IPS DF 6.9 (cell line): ENCODE measurements around the gene PRX.

ENCODE experiments used
- DNase-seq: peaks from one replicate; pipeline ENCODE4 v3.0.0-alpha.2; 2013; ENCODE audit warnings: low read depth, low spot score
- H3K27ac ChIP-seq: one replicate; pipeline ENCODE4 v1.5.1; 2013; ENCODE audit warnings: low read length, control low read depth
- H3K27me3 ChIP-seq: 2 replicates; pipeline ENCODE4 v1.6.1; 2013; ENCODE audit warnings: mild to moderate bottlenecking, low read length; ENCODE audit not compliant: control insufficient read depth, insufficient read depth
- H3K36me3 ChIP-seq: 2 replicates; pipeline ENCODE4 v1.6.1; 2013; ENCODE audit warnings: low read length; ENCODE audit not compliant: control insufficient read depth, insufficient read depth
- H3K4me1 ChIP-seq: 2 replicates; pipeline ENCODE4 v1.6.1; 2013; ENCODE audit warnings: low read length; ENCODE audit not compliant: control insufficient read depth, insufficient read depth
- H3K4me3 ChIP-seq: 2 replicates; pipeline ENCODE4 v1.5.1; 2013; ENCODE audit warnings: mild to moderate bottlenecking, low read length
- H3K9me3 ChIP-seq: 2 replicates; pipeline ENCODE4 v1.6.1; 2013; ENCODE audit warnings: low read length, inconsistent platforms; ENCODE audit not compliant: control insufficient read depth, insufficient read depth
- WGBS: extraction: QIAGEN DNeasy Blood & Tissue Kit; methylation state at CpG from one replicate; pipeline ENCODE4 v1.1.7; 2013; ENCODE audit warnings: mixed read lengths, missing lambda C conversion rate; ENCODE audit not compliant: insufficient read length, insufficient coverage; 5-methylcytosine and 5-hydroxymethylcytosine counted together

The PRX gene

DNA sequence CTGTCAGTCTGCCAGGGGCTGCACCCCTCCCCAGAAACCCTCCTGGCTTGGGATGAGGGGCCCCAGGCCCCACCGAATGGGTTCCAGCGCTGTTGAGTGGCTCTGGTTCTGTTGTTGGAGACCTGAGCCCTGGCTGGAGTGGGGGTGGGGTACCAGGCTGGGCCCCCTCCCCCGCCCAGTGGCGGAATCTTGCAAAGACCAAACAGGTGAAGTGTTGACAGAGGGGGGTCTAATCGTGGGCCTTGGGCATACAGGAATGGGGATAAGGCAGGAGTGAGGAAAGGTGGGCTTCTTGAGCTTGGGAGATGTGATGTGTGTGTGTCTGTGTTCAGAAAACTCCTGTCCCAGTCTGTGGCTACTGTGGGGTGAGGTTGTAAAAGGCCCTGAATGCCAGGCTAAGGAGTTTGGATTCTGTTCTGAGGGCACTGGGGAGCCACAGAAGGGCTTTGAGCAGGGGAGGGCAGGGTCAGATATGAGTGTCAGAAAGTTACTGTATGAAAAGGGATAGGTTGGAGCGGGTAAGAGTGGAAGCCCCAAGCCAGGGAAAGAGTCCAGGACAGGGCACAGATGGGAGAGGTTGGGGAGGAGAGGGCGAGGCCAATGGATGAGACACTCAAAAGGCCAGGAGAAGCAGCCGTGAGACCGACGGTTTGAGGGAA lies 23.0 kb downstream of the PRX start, which contains the start of gene HIPK4:
TSS of gene HIPK4 (minus strand) at position 98 of the 659 bp plus-strand sequence. CDS start 279 bp downstream, outside the sequence.
- Histone ChIP-seq H3K36me3 (no peaks in the 10 kb centered on the region), H3K4me3 (no peak within 1 kb of the TSS), H3K4me1 (no peaks in the 10 kb centered on the region), H3K27me3 (no peaks in the 10 kb centered on the region), H3K9me3 (no peaks in the 10 kb centered on the region), H3K27ac (no peak within 1 kb of the TSS)
- no CpG with 5 or more reads among the region's 10 CpGs for WGBS
- no peak for DNase-seq

DNA sequence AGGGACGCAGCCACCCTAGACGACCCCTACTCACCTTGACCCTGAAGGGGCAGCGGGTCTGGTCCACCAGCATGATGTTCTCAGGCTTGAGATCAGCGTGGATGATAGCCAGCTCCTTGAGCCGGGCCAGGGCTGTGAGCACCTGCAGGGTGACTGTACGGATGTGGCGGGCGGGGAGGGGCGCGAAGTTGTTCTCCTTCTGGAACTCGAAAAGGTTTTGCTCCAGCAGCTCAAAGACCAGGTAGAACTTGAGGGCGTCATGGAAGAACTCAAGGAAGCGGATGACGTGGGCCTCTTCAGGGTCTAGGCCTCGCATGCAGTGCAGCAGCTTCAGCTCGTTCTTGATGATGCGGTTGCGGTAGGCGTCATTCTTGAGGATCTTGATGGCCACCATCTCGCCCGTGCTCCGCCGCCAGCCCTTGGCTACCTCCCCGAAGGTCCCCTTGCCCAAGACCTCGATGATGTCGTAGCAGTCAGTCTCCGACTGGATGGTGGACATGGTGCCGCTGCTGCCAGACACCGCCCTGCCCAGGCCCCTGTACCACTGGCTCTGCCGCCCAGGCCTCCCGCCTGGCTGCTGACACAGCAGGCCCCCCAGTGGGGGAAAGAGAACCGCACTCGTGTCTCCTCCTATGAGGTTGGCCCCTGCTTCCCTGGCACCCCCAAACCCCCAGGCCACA lies 23.6 kb downstream of the PRX start:
- Histone ChIP-seq H3K27ac (no peak overlapping the region), H3K27me3 (no peaks in the 10 kb centered on the region), H3K9me3 (no peaks in the 10 kb centered on the region), H3K36me3 (no peaks in the 10 kb centered on the region), H3K4me1 (no peaks in the 10 kb centered on the region), H3K4me3 (no peak overlapping the region)
- DNase-seq, result no peak
- WGBS, result no CpG with 5 or more reads among the region's 33 CpGs

DNA sequence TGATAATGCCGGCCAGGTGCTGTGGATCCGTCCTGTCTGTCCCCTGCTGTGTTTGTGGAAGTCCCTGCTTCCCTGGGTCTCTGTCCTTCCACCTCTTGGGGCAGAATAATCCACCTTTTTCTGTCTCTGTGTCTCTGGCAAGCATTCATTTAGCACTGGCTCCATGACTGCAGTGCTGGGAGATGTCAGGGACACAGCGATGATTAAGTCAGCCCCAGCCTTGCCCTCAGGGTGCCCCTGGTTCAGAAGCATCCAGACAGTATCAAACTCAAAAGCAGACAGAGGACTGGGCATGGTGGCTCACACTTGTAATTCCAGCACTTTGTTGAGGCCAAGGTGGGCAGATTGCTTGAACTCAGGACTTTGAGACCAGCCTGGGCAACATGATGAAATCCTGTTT lies 24.7 kb downstream of the PRX start:
- Histone ChIP-seq H3K4me3 (no peak overlapping the region), H3K9me3 (no peaks in the 10 kb centered on the region), H3K27me3 (no peaks in the 10 kb centered on the region), H3K36me3 (no peaks in the 10 kb centered on the region), H3K27ac (no peak overlapping the region), H3K4me1 (no peaks in the 10 kb centered on the region; the same call in 1 of the 2 replicates)
- WGBS, result no CpG with 5 or more reads among the region's 3 CpGs
- DNase-seq, result no peak

- H3K4me3 ChIP-seq, result no peak overlapping the region
- no CpG with 5 or more reads among the region's 10 CpGs for WGBS
- DNase-seq, result no peak
- no peak overlapping the region for H3K27ac ChIP-seq
- H3K27me3 ChIP-seq, result no peaks in the 10 kb centered on the region
- H3K4me1 ChIP-seq, result no peaks in the 10 kb centered on the region; the same call in 1 of the 2 replicates
- H3K36me3 ChIP-seq, result no peaks in the 10 kb centered on the region
- no peaks in the 10 kb centered on the region for H3K9me3 ChIP-seq
Measured at GRCh38 chr19:40387155-40387554, 26.0 kb downstream of the PRX start.

GRCh38 chr19:40383668-40384248 lies 29.4 kb downstream of the PRX start:
- Histone ChIP-seq H3K4me3 (no peak overlapping the region), H3K27me3 (no peaks in the 10 kb centered on the region), H3K9me3 (no peaks in the 10 kb centered on the region), H3K36me3 (peaks cover 3% of the 10 kb centered on the region; the same call in 1 of the 2 replicates), H3K27ac (no peak overlapping the region), H3K4me1 (no peaks in the 10 kb centered on the region; the same call in 1 of the 2 replicates)
- no CpG with 5 or more reads among the region's 28 CpGs for WGBS
- DNase-seq, result no peak

DNA sequence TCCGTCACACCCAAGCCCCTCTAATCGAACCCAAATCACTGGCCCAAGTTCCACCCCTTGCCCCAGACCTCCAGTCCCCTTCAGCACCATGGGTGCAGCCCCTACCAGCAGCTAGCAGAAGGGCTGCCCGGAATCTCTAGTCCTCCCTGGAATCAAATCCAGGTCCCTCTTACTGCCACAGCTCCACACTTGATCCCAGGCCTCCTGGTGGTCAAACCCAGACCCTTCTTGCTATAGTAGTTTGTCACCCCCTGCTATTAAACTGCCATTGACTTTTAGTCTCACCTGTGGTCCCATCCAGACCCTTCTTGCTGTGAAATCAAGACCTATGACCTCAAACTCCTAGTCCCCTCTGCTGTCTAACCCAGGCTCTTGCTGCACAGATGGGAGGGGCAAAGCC lies 31.9 kb downstream of the PRX start:
- no peaks in the 10 kb centered on the region; the same call in 1 of the 2 replicates for H3K4me1 ChIP-seq
- DNase-seq, result no peak
- no CpG with 5 or more reads among the region's 3 CpGs for WGBS
- no peak overlapping the region for H3K27ac ChIP-seq
- H3K36me3 ChIP-seq, result peaks cover 9% of the 10 kb centered on the region; the same call in 1 of the 2 replicates
- no peaks in the 10 kb centered on the region for H3K9me3 ChIP-seq
- H3K4me3 ChIP-seq, result no peak overlapping the region
- no peaks in the 10 kb centered on the region for H3K27me3 ChIP-seq

DNA sequence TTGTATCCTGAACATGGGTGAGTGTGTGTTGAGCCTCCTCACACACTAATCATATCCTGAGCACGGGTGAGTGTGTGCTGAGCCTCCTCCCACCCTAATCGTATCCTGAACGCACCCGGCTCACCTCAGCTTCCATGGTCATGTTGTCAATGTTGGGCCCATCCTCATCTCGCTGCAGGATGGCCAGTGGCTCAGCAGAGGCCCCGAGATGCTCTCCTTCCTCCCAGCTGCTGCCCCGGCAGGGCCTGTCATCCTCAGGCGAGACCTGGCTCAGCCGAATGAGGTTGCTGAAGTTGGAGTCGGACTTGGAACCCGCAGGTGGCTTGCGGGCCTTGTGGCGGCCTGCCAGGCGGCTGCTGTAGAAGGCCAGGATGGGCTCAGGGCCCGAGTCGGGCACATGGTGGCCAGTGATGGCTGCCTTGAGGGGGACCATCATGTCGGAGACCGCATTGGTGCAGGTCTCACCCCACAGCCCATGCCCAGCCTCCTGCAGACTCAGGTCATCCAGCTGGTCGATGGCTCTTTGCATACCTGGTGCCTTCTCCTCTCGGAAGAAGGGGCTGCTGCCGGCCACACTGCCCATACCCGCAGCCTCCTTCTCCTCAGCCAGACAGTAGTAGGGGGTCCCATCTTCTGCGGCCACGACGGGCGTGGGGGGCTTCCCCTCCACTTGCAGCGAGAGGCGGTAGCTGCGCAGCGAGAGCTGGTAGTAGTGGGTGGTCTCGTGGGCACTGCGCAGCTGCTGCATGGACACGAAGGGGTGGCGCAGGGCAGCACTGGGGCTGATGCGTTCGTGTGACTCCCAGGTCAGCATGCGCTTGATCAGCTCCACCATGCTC lies 32.8 kb downstream of the PRX start:
- H3K27ac ChIP-seq, result no peak overlapping the region
- no peaks in the 10 kb centered on the region; the same call in 1 of the 2 replicates for H3K4me1 ChIP-seq
- DNase-seq, result no peak
- no peaks in the 10 kb centered on the region for H3K27me3 ChIP-seq
- H3K9me3 ChIP-seq, result no peaks in the 10 kb centered on the region
- peaks cover 9% of the 10 kb centered on the region; the same call in 1 of the 2 replicates for H3K36me3 ChIP-seq
- no peak overlapping the region for H3K4me3 ChIP-seq
- WGBS, result no CpG with 5 or more reads among the region's 37 CpGs

DNA sequence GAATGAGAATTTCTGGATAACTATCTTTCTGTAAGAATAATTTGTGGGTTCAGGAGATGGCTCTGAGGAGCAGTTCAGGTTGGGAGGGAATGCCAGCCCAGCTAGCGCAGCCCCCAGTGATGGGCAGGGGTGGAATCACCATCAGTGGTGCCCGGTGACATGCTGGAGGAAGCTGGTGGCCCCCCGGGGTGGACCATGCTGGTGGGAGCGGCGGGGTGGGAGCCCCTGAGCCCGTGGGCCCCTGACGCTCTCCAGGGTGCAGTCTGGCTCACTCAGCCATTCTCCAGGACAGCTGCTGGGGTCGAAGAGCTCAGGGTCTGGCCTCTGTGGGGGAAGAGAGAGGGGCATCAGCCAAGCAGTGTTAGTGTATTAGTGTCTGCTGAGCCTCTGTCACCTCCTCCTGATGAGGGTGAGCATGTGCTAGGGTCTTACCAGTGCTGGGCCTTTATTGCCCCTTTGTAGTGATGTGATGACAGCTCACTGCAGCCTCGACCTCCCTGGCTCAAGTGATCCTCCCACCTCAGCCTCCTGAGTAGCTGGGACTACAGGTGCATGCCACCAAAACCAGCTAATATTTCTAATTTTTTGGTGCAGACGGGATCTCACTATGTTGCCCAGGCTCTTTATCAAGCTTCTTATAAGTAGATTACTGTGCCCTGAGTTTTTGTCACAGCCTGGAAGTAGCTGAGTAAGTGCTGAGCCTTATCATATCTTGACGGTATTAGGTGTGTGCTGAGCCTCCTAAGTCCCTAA lies 33.6 kb downstream of the PRX start:
- no peaks in the 10 kb centered on the region for H3K9me3 ChIP-seq
- no peak overlapping the region for H3K27ac ChIP-seq
- H3K4me1 ChIP-seq, result no peaks in the 10 kb centered on the region; the same call in 1 of the 2 replicates
- no CpG with 5 or more reads among the region's 11 CpGs for WGBS
- no peak for DNase-seq
- peaks cover 9% of the 10 kb centered on the region; the same call in 1 of the 2 replicates for H3K36me3 ChIP-seq
- H3K27me3 ChIP-seq, result no peaks in the 10 kb centered on the region
- no peak overlapping the region for H3K4me3 ChIP-seq

DNA sequence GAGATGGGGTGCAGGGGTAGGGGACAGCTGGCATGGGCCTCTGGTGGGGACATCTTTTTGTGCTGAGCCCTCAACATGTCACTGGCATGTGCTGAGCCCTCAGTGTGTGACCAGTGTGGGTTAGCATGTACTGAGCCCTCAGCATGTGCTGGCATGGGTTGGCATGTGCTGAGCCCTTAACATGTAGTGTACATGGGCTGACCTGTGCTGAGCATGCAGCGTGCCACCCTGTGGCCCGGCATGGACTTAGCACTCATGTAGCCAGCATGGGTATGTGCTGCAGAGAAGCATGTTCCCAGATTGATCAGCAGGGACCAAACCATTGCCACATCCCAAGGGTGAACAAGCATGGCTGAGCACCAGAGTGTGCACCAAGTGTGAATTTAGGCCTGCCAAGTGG lies 34.7 kb downstream of the PRX start:
- H3K36me3 ChIP-seq, result peaks cover 12% of the 10 kb centered on the region; the same call in 1 of the 2 replicates
- no CpG with 5 or more reads among the region's 2 CpGs for WGBS
- H3K9me3 ChIP-seq, result no peaks in the 10 kb centered on the region
- H3K27ac ChIP-seq, result no peak overlapping the region
- no peaks in the 10 kb centered on the region for H3K27me3 ChIP-seq
- H3K4me1 ChIP-seq, result no peaks in the 10 kb centered on the region
- no peak overlapping the region for H3K4me3 ChIP-seq
- no peak for DNase-seq
